ENCODE measurements around the gene KANK2.

The KANK2 gene

GRCh38 chr19:11236324-11237301, 39.3 kb upstream of the KANK2 start:
- no peak overlapping the region for H3K4me3 ChIP-seq (ENCODE audit: low read depth, low read length)
- TF ChIP-seq, protein P1, sequence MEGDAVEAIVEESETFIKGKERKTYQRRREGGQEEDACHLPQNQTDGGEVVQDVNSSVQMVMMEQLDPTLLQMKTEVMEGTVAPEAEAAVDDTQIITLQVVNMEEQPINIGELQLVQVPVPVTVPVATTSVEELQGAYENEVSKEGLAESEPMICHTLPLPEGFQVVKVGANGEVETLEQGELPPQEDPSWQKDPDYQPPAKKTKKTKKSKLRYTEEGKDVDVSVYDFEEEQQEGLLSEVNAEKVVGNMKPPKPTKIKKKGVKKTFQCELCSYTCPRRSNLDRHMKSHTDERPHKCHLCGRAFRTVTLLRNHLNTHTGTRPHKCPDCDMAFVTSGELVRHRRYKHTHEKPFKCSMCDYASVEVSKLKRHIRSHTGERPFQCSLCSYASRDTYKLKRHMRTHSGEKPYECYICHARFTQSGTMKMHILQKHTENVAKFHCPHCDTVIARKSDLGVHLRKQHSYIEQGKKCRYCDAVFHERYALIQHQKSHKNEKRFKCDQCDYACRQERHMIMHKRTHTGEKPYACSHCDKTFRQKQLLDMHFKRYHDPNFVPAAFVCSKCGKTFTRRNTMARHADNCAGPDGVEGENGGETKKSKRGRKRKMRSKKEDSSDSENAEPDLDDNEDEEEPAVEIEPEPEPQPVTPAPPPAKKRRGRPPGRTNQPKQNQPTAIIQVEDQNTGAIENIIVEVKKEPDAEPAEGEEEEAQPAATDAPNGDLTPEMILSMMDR (IDR thresholded peaks at IDR 0.05; ENCODE audit: insufficient read depth, low read length, missing control alignments), result no peak
- POLR2A ChIA-PET, result no interaction called here
- CTCF ChIA-PET, result no interaction called here
- no peak for DNase-seq (ENCODE audit: low read depth, low spot score)

DNA sequence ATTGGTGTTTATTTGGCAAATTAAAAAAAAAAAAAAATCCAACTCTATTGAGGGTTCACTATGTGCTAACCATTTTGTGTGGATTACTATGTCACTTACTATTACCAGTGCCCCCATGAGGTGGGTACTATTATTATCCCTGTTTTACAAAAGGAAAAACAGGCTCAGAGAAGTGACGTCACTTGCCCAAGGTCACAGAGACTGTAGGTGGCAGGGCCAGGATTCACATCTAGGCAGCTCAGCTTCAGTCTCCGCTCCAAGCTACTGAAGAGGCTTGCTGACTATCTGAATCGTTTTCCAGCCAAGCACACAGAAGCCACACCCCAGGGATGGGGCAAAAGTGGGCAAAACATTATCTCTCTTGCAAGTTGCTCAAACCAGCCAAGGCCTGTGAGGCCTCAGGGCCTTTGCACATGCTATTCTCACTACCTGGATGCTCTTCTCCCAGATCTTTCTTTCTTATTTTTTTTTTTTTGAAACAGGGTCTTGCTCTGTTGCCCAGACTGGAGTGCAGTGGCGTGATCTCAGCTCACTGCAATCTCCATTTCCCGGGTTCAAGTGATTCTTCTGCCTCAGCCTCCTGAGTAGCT, 37.2 kb upstream of the KANK2 start:
- H3K4me3 ChIP-seq (ENCODE audit: low read depth, low read length), result no peak overlapping the region
- POLR2A ChIA-PET, result no interaction called here
- DNase-seq (ENCODE audit: low read depth, low spot score), result no peak
- CTCF ChIA-PET, result no interaction called here
- TF ChIP-seq, protein P1 (IDR thresholded peaks at IDR 0.05; ENCODE audit: insufficient read depth, low read length, missing control alignments), result no peak

DNA sequence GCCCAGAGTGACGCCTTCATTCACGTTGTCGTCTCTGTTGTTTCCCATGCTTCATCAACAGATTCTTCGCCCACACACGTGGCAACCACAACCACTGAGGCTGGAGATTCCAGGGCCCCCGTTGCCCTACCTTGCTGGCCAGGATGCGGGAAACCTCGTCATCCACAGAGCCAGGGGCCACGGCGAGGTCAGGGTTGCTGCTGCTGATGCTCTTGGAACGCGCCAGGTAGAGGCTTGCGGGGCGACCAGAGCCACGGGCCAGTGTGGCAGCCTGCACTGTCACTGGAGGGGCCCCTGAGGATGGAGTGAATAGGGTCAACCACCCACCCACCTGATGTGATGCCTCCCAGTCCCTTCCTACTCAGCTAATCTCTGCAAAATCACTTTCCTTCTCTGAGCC, 35.7 kb upstream of the KANK2 start:
- CTCF ChIA-PET, result no interaction called here
- POLR2A ChIA-PET, result no interaction called here
- no peak for DNase-seq (ENCODE audit: low read depth, low spot score)
- no peak overlapping the region for H3K4me3 ChIP-seq (ENCODE audit: low read depth, low read length)
- TF ChIP-seq, protein P1 (IDR thresholded peaks at IDR 0.05; ENCODE audit: insufficient read depth, low read length, missing control alignments), result no peak

DNA sequence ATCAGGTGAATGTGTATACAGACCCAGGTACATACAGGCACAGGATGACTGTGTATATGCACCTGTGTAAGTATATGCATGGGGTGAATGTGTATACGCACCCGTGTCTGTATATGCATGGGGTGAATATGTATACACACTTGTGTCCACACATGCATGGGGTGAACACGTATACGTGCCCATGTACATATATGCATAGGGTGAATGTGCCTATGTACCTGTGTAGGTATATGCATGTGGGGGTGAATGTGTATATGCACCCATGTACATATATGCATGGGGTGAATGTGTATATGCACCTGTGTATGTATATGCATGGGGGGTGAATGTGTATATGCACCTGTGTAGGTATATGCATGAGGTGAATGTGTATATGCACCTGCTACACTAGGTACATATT, 35.2 kb upstream of the KANK2 start:
- ChIA-PET POLR2A (no interaction called here), CTCF (interaction anchor here (0.9 kb wide), 1 partner anchor 11 kb away, joined by 3 read pairs; no protein-coding TSS in a partner anchor)
- TF ChIP-seq, protein P1 (IDR thresholded peaks at IDR 0.05; ENCODE audit: insufficient read depth, low read length, missing control alignments), result no peak
- H3K4me3 ChIP-seq (ENCODE audit: low read depth, low read length), result no peak overlapping the region
- DNase-seq (ENCODE audit: low read depth, low spot score), result no peak

DNA sequence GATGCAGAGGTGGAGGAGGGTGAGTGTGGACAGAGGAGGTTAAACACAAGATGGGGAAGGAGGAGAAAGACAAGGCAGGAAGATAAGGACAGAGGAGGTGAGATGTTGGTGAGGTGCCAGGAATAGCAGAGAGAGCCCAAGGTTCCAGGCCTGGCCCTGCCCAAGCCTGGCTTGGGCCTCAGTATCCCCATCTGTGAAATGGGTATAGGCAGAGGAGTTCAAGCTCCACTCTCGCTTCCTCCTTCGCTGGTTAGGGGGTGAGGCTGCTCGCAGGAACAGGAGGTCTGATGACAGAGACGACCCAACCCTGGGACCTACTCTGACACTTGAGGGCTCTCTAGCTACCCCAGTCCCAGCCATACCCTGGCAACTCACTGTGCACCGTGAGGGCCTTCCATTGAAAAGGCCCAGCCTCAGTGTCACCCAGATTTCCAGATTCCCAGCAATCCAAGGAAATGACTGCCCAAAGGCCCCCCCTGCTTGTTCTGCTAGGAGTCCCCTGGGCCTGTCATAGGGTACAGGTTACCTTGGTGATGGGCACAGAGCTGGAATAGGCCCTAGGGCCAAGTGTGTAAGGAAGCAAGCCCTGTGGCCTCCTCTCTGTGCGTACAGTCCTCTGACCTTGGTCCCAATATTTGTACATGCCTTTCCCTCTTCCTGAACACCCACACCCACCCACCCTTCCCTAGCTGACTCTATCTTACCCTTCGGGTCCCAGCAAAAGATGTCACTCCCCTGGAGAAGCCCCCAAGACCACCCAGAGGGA, 33.5 kb upstream of the KANK2 start:
- no peak for DNase-seq (ENCODE audit: low read depth, low spot score)
- TF ChIP-seq, protein P1 (IDR thresholded peaks at IDR 0.05; ENCODE audit: insufficient read depth, low read length, missing control alignments), result no peak
- H3K4me3 ChIP-seq (ENCODE audit: low read depth, low read length), result no peak overlapping the region
- CTCF ChIA-PET, result interaction anchor here (1.4 kb wide), 1 partner anchor 24 kb away, joined by 3 read pairs; no protein-coding TSS in a partner anchor
- POLR2A ChIA-PET, result no interaction called here

Data from AG04449 (cell line).